HEK293T (cell line): ENCODE results near the gene CCDC102A.

Experiments used
- CTCF ChIA-PET: fragments of 350-600 bp; formaldehyde crosslinking; extraction: SDS; loops from one replicate; lab custom pipeline; 2021; ENCODE audit warnings: antibody characterized with exemption, inconsistent platforms; lab: Yijun Ruan, JAX
- POLR2A ChIA-PET: fragments of 350-600 bp; formaldehyde crosslinking; extraction: SDS; loops from one replicate; lab custom pipeline; 2020; ENCODE audit warnings: antibody characterized with exemption, inconsistent platforms; lab: Yijun Ruan, JAX
- DNase-seq: peaks from one replicate; pipeline ENCODE4 v3.0.0; 2012; ENCODE audit warnings: mixed read lengths; ENCODE audit errors: extremely low spot score
- ARNT ChIP-seq: fragments of 450-650 bp; IDR thresholded peaks from 2 replicates; pipeline ENCODE4 v1.6.1; 2017; ENCODE audit warnings: mild to moderate bottlenecking
- BHLHE40 ChIP-seq: fragments of 450-650 bp; IDR thresholded peaks from 2 replicates; pipeline ENCODE4 v1.6.1; 2016; ENCODE audit warnings: mild to moderate bottlenecking, moderate library complexity, borderline replicate concordance
- CTBP1 ChIP-seq: fragments of 450-650 bp; IDR thresholded peaks from 2 replicates; pipeline ENCODE4 v1.6.1; 2016; ENCODE audit warnings: borderline replicate concordance
- ELF4 ChIP-seq: fragments of 450-650 bp; IDR thresholded peaks from 2 replicates; pipeline ENCODE4 v1.6.1; 2017; ENCODE audit warnings: antibody characterized with exemption
- FOXA1 ChIP-seq: fragments of 450-650 bp; IDR thresholded peaks from 2 replicates; pipeline ENCODE4 v1.6.1; 2016; ENCODE audit warnings: mild to moderate bottlenecking
- FOXK2 ChIP-seq: fragments of 450-650 bp; IDR thresholded peaks from 2 replicates; pipeline ENCODE4 v1.6.1; 2016; ENCODE audit warnings: mild to moderate bottlenecking
- FOXM1 ChIP-seq: fragments of 450-650 bp; IDR thresholded peaks from 2 replicates; pipeline ENCODE4 v1.6.1; 2017; ENCODE audit warnings: mild to moderate bottlenecking, borderline replicate concordance
- HDGF ChIP-seq: fragments of 450-650 bp; IDR thresholded peaks from 2 replicates; pipeline ENCODE4 v1.6.1; 2017; ENCODE audit warnings: antibody characterized with exemption, borderline replicate concordance
- L3MBTL2 ChIP-seq: fragments of 450-650 bp; conservative IDR thresholded peaks from 2 replicates; pipeline ENCODE4 v1.6.1; 2016; ENCODE audit warnings: mild to moderate bottlenecking
- LEF1 ChIP-seq: fragments of 450-650 bp; IDR thresholded peaks from 2 replicates; pipeline ENCODE4 v1.6.1; 2017; ENCODE audit warnings: mild to moderate bottlenecking, borderline replicate concordance
- NFRKB ChIP-seq: fragments of 450-650 bp; IDR thresholded peaks from 2 replicates; pipeline ENCODE4 v1.6.1; 2016; ENCODE audit warnings: mild to moderate bottlenecking, moderate library complexity
- PKNOX1 ChIP-seq: fragments of 450-650 bp; IDR thresholded peaks from 2 replicates; pipeline ENCODE4 v1.6.1; 2016
- SP1 ChIP-seq: fragments of 450-650 bp; IDR thresholded peaks from 2 replicates; pipeline ENCODE4 v1.6.1; 2017
- SUZ12 ChIP-seq: fragments of 450-650 bp; IDR thresholded peaks from 2 replicates; pipeline ENCODE4 v1.6.1; 2016; ENCODE audit warnings: mild to moderate bottlenecking
- TARDBP ChIP-seq: fragments of 450-650 bp; IDR thresholded peaks from 2 replicates; pipeline ENCODE4 v1.6.1; 2016
- ZNF384 ChIP-seq: fragments of 450-650 bp; IDR thresholded peaks from 2 replicates; pipeline ENCODE4 v1.6.1; 2016

The CCDC102A gene

GRCh38 chr16:57537581-57538234, 1.3 kb upstream of the CCDC102A start:
- DNase-seq: peak; percentile 2
- CTCF ChIA-PET: interaction anchor here (1.8 kb wide), 1 partner anchor 17 kb away, joined by 4 read pairs; no protein-coding TSS in a partner anchor
- POLR2A ChIA-PET: interaction anchor here (0.7 to 1.9 kb wide), 4 partner anchors 39 to 91 kb away, joined by 3 to 8 read pairs (median 4); partner anchors contain the start of genes CIAPIN1 and COQ9
- TF ChIP-seq ARNT: no peak
- no peak for TF ChIP-seq L3MBTL2
- TF ChIP-seq FOXK2: no peak
- no peak for TF ChIP-seq SP1
- TF ChIP-seq FOXA1: no peak
- TF ChIP-seq CTBP1: no peak
- TF ChIP-seq NFRKB: no peak
- TF ChIP-seq HDGF: no peak
- TF ChIP-seq SUZ12: no peak
- TF ChIP-seq FOXM1: no peak
- TF ChIP-seq ZNF384: no peak
- TF ChIP-seq ELF4: no peak
- TF ChIP-seq PKNOX1: no peak
- no peak for TF ChIP-seq LEF1
- TF ChIP-seq BHLHE40: no peak
- no peak for TF ChIP-seq TARDBP

GRCh38 chr16:57537194-57537505, 779 bp upstream of the CCDC102A start:
- no peak for TF ChIP-seq L3MBTL2
- no peak for TF ChIP-seq PKNOX1
- no peak for TF ChIP-seq BHLHE40
- no peak for TF ChIP-seq HDGF
- no peak for TF ChIP-seq NFRKB
- no peak for TF ChIP-seq LEF1
- POLR2A ChIA-PET: interaction anchor here (1.0 to 1.9 kb wide), 2 partner anchors 50 to 90 kb away, joined by 3 to 8 read pairs; partner anchors contain the start of genes CIAPIN1 and COQ9
- CTCF ChIA-PET: interaction anchor here (1.8 kb wide), 1 partner anchor 17 kb away, joined by 4 read pairs; no protein-coding TSS in a partner anchor
- DNase-seq: no peak

GRCh38 chr16:57535680-57536305, 578 bp downstream of the CCDC102A start:
- TF ChIP-seq PKNOX1: peak; percentile 97
- TF ChIP-seq ELF4: no peak
- CTCF ChIA-PET: no interaction called here
- DNase-seq: peak; percentile 98
- POLR2A ChIA-PET: interaction anchor here (1.2 kb wide), 1 partner anchor 50 kb away, joined by 5 read pairs; the partner anchor contains the start of gene DOK4

- CTCF ChIA-PET: no interaction called here
- POLR2A ChIA-PET: interaction anchor here (1.2 kb wide), 2 partner anchors 49 to 88 kb away, joined by 5 read pairs; partner anchors contain the start of genes CIAPIN1, COQ9 and DOK4
- peak; percentile 9 for DNase-seq
- TF ChIP-seq SUZ12: no peak
- no peak for TF ChIP-seq LEF1
- TF ChIP-seq BHLHE40: no peak
- TF ChIP-seq HDGF: no peak
- no peak for TF ChIP-seq L3MBTL2
- no peak for TF ChIP-seq ELF4
- no peak for TF ChIP-seq NFRKB
- TF ChIP-seq ZNF384: no peak
- no peak for TF ChIP-seq SP1
- no peak for TF ChIP-seq CTBP1
- no peak for TF ChIP-seq TARDBP
- TF ChIP-seq FOXK2: no peak
- TF ChIP-seq PKNOX1: no peak
- TF ChIP-seq FOXM1: no peak
- TF ChIP-seq ARNT: no peak
- TF ChIP-seq FOXA1: no peak
These were observed 1.3 kb downstream of the CCDC102A start for GRCh38 chr16:57534881-57535658.

GRCh38 chr16:57534337-57534880, 2.0 kb downstream of the CCDC102A start:
- TF ChIP-seq PKNOX1 (no peak), FOXM1 (no peak), ELF4 (no peak), L3MBTL2 (no peak)
- POLR2A ChIA-PET: interaction anchor here (1.2 kb wide), 2 partner anchors 49 to 87 kb away, joined by 5 read pairs; partner anchors contain the start of genes CIAPIN1, COQ9 and DOK4

More at GRCh38 chr16:57534337-57534880, 2.0 kb downstream of the CCDC102A start:
- CTCF ChIA-PET: no interaction called here
- no peak for DNase-seq
